Regular cardiac myocyte (primary cell): ENCODE results near the gene CYREN. TPM values are rescaled to one million over a fixed set of nuclear protein-coding genes. Genes with fewer than 3 reads are reported as not detected.

Experiments
- total RNA-seq: library from RNA; depleted of rRNA; stranded (reverse); fragments of >200 nt; gene quantifications from 2 replicates; pipeline ENCODE4 v1.2.3, GENCODE V29; 2014

Gene CYREN, protein sequence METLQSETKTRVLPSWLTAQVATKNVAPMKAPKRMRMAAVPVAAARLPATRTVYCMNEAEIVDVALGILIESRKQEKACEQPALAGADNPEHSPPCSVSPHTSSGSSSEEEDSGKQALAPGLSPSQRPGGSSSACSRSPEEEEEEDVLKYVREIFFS
- 27.9 and 40.5 TPM in 2 replicates for total RNA-seq

GRCh38 chr7:135170274-135170997, at the start of gene CYREN:
Gene CYREN, minus strand, starts transcription at chr7:135170707. Its CDS starts 1,785 bp downstream, at chr7:135168922.

GRCh38 chr7:135211179-135211945, 40.9 kb upstream of the CYREN start, which contains the start of gene WDR91:
Gene WDR91, minus strand, starts transcription at chr7:135211526. Its CDS starts 24 bp downstream, at chr7:135211502.

DNA sequence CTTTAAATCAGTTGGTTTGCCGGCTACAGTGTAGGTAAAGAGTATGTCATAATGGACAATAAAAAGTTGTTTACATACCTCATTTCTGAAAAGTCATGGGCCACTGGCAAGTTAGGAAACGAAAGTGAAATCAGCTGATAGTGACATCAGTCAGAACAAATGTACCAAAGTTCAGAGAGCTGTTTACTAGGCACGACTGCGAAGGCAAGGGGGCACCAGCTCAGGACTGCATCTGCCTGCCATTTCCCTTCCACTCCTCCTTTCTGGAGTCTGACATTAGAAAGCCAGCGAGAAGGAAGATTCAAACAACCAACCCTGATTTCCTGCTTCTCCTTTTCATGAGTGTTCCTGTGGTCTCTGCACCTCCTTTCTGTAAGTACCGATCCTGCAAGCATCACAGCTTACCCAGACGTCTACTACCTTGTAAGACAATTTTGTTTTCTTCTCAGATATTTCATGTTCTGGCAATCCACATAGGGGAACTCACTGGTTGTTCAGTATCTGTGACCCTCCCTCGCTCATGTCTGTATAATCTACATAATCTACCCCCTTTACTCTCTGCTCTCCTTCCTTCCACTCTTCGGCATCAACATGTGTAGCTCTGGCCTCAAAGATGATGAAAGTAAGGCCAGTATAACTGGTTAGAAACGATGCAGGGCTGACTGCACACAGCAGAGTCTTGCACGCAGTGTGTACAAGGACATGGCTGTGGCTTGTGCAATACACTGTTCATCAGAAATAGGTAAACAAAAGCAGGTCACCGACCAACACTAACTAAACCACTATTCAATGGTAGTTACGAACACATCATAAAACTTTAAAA, 22.4 kb downstream of the CYREN start, which contains the start of gene TMEM140:
TMEM140 (plus strand) TSS at position 174 of the 823 bp plus-strand sequence. CDS start 16,370 bp downstream, outside the sequence.

Other genes starting within 250 kb of the CYREN start
- 0.96 and 2.5 TPM in 2 replicates for gene AGBL3, start 184.2 kb downstream of the CYREN start, total RNA-seq
- 5.0 and 18.6 TPM in 2 replicates for gene TMEM140, start 22.6 kb downstream of the CYREN start, total RNA-seq
- 6.2 and 6.7 TPM in 2 replicates for gene WDR91, start 40.8 kb upstream of the CYREN start, total RNA-seq
- gene STRA8, start 63.1 kb upstream of the CYREN start, total RNA-seq: not detected in 2 replicates